OCI-LY3 (cell line): Measurements from ENCODE around the gene CACTIN.

Experiments used
- EZH2phosphoT487 ChIP-seq: fragments of 200-600 bp; shearing (Covaris generic); IDR thresholded peaks from 2 replicates; pipeline ENCODE4 v1.6.1; 2018; ENCODE audit warnings: antibody characterized with exemption, mixed run types, low read depth
- TF ChIP-seq, protein P1 (sequence below): fragments of 200-600, 300-600 bp; sonication (generic); IDR thresholded peaks from 2 replicates; pipeline ENCODE4 v1.5.1; 2014; ENCODE audit warnings: antibody characterized with exemption, low read length, low read depth

DNA sequence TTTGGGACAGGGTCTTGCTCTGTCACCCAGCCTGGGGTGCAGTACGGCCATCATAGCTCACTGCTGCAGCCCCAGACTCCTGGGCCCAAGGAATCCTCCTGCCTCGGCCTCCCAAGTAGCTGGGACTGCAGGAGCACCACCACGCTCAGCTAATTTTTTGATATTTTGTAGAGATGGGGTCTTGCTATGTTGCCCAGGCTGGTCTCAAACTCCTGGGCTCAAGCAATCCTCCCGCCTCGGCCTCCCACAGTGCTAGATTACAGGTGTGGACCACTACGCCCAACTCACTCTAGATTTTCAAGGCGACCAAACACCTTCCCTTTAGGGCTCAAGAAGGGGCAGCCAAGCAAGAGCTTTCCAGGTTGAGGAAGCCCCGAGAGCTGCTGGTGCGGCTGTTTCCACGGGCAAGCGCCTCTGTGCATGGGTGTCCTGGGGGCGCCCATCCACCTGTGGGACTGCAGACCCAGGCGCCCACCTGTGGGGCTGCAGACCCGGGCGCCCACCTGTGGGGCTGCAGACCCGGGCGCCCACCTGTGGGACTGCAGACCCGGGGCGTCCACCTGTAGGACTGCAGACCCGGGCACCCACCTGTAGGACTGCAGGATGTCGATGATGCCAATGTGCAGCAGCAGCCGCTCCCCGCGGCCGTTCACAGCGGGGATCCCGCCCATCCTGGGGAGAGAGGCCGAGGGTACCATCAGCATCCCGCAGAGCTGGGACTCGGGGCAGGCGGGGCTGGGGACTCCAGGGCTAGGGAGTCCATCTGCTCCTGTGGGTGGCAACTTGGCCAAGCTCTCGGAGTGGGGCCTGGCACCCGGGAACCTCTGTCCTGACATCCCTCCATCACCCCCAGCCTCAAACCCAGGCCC, 21.7 kb upstream of the CACTIN start:
- TF ChIP-seq, protein P1, sequence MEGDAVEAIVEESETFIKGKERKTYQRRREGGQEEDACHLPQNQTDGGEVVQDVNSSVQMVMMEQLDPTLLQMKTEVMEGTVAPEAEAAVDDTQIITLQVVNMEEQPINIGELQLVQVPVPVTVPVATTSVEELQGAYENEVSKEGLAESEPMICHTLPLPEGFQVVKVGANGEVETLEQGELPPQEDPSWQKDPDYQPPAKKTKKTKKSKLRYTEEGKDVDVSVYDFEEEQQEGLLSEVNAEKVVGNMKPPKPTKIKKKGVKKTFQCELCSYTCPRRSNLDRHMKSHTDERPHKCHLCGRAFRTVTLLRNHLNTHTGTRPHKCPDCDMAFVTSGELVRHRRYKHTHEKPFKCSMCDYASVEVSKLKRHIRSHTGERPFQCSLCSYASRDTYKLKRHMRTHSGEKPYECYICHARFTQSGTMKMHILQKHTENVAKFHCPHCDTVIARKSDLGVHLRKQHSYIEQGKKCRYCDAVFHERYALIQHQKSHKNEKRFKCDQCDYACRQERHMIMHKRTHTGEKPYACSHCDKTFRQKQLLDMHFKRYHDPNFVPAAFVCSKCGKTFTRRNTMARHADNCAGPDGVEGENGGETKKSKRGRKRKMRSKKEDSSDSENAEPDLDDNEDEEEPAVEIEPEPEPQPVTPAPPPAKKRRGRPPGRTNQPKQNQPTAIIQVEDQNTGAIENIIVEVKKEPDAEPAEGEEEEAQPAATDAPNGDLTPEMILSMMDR, result no peak
- no peak for TF ChIP-seq EZH2phosphoT487
